ENCODE results near the gene CARD10. TPM values are rescaled to one million over a fixed set of nuclear protein-coding genes. Genes with fewer than 3 reads are reported as not detected.
A peak's percentile ranks its signal among the peaks of the same experiment; 100 is the strongest.

CARD10 gene
- total and polyA plus RNA-seq, 2 of the 13 experiments (the other 11 are each of a cell fraction or from before 2014, with no cell fraction given), result 35.2 to 55.8 TPM

GRCh38 chr22:37518509-37519267, 527 bp downstream of the CARD10 start (continued):
- TF ChIP-seq SRY (CRISPR knock-in tag; IDR thresholded peaks at IDR 0.05) (0 out of 2 replicates have a peak, but pooled peaks have one; percentile 55), DBP (CRISPR knock-in tag; IDR thresholded peaks at IDR 0.05; ENCODE audit: not compliant biosample characterization) (no peak), ZNF879 (CRISPR knock-in tag; IDR thresholded peaks at IDR 0.05) (no peak), CHCHD3 (CRISPR knock-in tag; IDR thresholded peaks at IDR 0.05) (no peak), KDM5B (CRISPR knock-in tag; IDR thresholded peaks at IDR 0.05; ENCODE audit: borderline replicate concordance) (peak; percentile 86), PAWR (CRISPR knock-in tag; IDR thresholded peaks at IDR 0.05; ENCODE audit: borderline replicate concordance) (no peak), ZNF790 (CRISPR knock-in tag; IDR thresholded peaks at IDR 0.05; ENCODE audit: borderline replicate concordance) (no peak), GATA4 (IDR thresholded peaks at IDR 0.05; ENCODE audit: borderline replicate concordance, low read depth) (no peak), ZC3H4 (CRISPR knock-in tag; IDR thresholded peaks at IDR 0.05; ENCODE audit: borderline replicate concordance) (no peak), GATAD2A (CRISPR knock-in tag; IDR thresholded peaks at IDR 0.05) (peak; percentile 49; the same call in 1 of the 2 replicates), CENPT (CRISPR knock-in tag; IDR thresholded peaks at IDR 0.05; ENCODE audit: low read depth) (no peak), TCF7 (IDR thresholded peaks at IDR 0.05; ENCODE audit: low read depth) (0 out of 2 replicates have a peak, but pooled peaks have one; percentile 14), RAD21 (CRISPR knock-in tag; IDR thresholded peaks at IDR 0.05) (no peak), ZNF441 (CRISPR knock-in tag; IDR thresholded peaks at IDR 0.05; ENCODE audit: borderline replicate concordance) (no peak), WIZ (CRISPR knock-in tag; IDR thresholded peaks at IDR 0.05) (no peak), BCL6 (CRISPR knock-in tag; IDR thresholded peaks at IDR 0.05) (no peak), ZFP82 (CRISPR knock-in tag; IDR thresholded peaks at IDR 0.05; ENCODE audit: borderline replicate concordance) (no peak), ZNF382 (CRISPR knock-in tag; IDR thresholded peaks at IDR 0.05; ENCODE audit: borderline replicate concordance) (no peak), SIX1 (CRISPR knock-in tag; IDR thresholded peaks at IDR 0.05; ENCODE audit: borderline replicate concordance) (no peak), XBP1 (CRISPR knock-in tag; IDR thresholded peaks at IDR 0.05) (no peak), RFXANK (CRISPR knock-in tag; IDR thresholded peaks at IDR 0.05) (no peak), SMARCE1 (IDR thresholded peaks at IDR 0.05; ENCODE audit: borderline replicate concordance) (no peak), ZNF274 (CRISPR knock-in tag; IDR thresholded peaks at IDR 0.05) (no peak; the same call in 1 of the 2 replicates), KMT2B (CRISPR knock-in tag; IDR thresholded peaks at IDR 0.05) (no peak), ZNF160 (CRISPR knock-in tag; IDR thresholded peaks at IDR 0.05) (peak; percentile 87), REPIN1 (CRISPR knock-in tag; IDR thresholded peaks at IDR 0.05; ENCODE audit: borderline replicate concordance, low read depth) (no peak), ZNF343 (CRISPR knock-in tag; IDR thresholded peaks at IDR 0.05) (no peak), ZNF432 (CRISPR knock-in tag; IDR thresholded peaks at IDR 0.05; ENCODE audit: borderline replicate concordance) (no peak), KLF16 (CRISPR knock-in tag; IDR thresholded peaks at IDR 0.05) (0 out of 4 replicates have a peak, but pooled peaks of 1 of the 2 experiments have one; percentile 17), SP140L (CRISPR knock-in tag; IDR thresholded peaks at IDR 0.05; ENCODE audit: borderline replicate concordance) (no peak), PHF20 (CRISPR knock-in tag; IDR thresholded peaks at IDR 0.05) (0 out of 2 replicates have a peak, but pooled peaks have one; percentile 16)
- TF ChIP-seq, protein P1, sequence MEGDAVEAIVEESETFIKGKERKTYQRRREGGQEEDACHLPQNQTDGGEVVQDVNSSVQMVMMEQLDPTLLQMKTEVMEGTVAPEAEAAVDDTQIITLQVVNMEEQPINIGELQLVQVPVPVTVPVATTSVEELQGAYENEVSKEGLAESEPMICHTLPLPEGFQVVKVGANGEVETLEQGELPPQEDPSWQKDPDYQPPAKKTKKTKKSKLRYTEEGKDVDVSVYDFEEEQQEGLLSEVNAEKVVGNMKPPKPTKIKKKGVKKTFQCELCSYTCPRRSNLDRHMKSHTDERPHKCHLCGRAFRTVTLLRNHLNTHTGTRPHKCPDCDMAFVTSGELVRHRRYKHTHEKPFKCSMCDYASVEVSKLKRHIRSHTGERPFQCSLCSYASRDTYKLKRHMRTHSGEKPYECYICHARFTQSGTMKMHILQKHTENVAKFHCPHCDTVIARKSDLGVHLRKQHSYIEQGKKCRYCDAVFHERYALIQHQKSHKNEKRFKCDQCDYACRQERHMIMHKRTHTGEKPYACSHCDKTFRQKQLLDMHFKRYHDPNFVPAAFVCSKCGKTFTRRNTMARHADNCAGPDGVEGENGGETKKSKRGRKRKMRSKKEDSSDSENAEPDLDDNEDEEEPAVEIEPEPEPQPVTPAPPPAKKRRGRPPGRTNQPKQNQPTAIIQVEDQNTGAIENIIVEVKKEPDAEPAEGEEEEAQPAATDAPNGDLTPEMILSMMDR (CRISPR knock-in tag; IDR thresholded peaks at IDR 0.05), result no peak

Measured in HepG2 (cell line).